ENCODE results near the gene TMEM19.

The TMEM19 gene

GRCh38 chr12:71685914-71686657, at the start of gene TMEM19:
TMEM19 (plus strand) TSS chr12:71686082; CDS start chr12:71686681, 599 bp downstream.
- peak; percentile 53 for DNase-seq (ENCODE audit: low read depth)

- DNase-seq (ENCODE audit: low read depth), result no peak
These were observed 49.2 kb upstream of the TMEM19 start for GRCh38 chr12:71636704-71637115.

- no peak for DNase-seq (ENCODE audit: low read depth)
These were observed 47.4 kb upstream of the TMEM19 start for GRCh38 chr12:71638499-71638898.

GRCh38 chr12:71639341-71639760, 46.5 kb upstream of the TMEM19 start:
- DNase-seq (ENCODE audit: low read depth), result no peak

GRCh38 chr12:71640316-71640715, 45.6 kb upstream of the TMEM19 start:
- no peak for DNase-seq (ENCODE audit: low read depth)

GRCh38 chr12:71641390-71641789, 44.5 kb upstream of the TMEM19 start:
- no peak for DNase-seq (ENCODE audit: low read depth)

- no peak for DNase-seq (ENCODE audit: low read depth)
These were observed 43.6 kb upstream of the TMEM19 start for GRCh38 chr12:71642264-71642663.

GRCh38 chr12:71645268-71645667, 40.6 kb upstream of the TMEM19 start:
- no peak for DNase-seq (ENCODE audit: low read depth)

GRCh38 chr12:71646512-71646911, 39.4 kb upstream of the TMEM19 start:
- no peak for DNase-seq (ENCODE audit: low read depth)

- no peak for DNase-seq (ENCODE audit: low read depth)
These were observed 37.3 kb upstream of the TMEM19 start for GRCh38 chr12:71648537-71648936.

GRCh38 chr12:71649401-71649800, 36.5 kb upstream of the TMEM19 start:
- DNase-seq (ENCODE audit: low read depth), result no peak

- no peak for DNase-seq (ENCODE audit: low read depth)
These were observed 33.2 kb upstream of the TMEM19 start for GRCh38 chr12:71652656-71653055.

- no peak for DNase-seq (ENCODE audit: low read depth)
These were observed 32.7 kb upstream of the TMEM19 start for GRCh38 chr12:71653137-71653536.

GRCh38 chr12:71654200-71654599, 31.7 kb upstream of the TMEM19 start:
- DNase-seq (ENCODE audit: low read depth), result no peak

- no peak for DNase-seq (ENCODE audit: low read depth)
These were observed 30.4 kb upstream of the TMEM19 start for GRCh38 chr12:71655495-71655894.

- no peak for DNase-seq (ENCODE audit: low read depth)
These were observed 30.0 kb upstream of the TMEM19 start for GRCh38 chr12:71655907-71656306.

- DNase-seq (ENCODE audit: low read depth), result no peak
These were observed 29.1 kb upstream of the TMEM19 start for GRCh38 chr12:71656740-71657139.

GRCh38 chr12:71661977-71662530, 23.8 kb upstream of the TMEM19 start:
- no peak for DNase-seq (ENCODE audit: low read depth)

- peak; percentile 42 for DNase-seq (ENCODE audit: low read depth)
These were observed 22.9 kb upstream of the TMEM19 start for GRCh38 chr12:71662849-71663560.

- peak; percentile 78 for DNase-seq (ENCODE audit: low read depth)
These were observed 22.1 kb upstream of the TMEM19 start, which contains the start of the genes THAP2 and ZFC3H1 for GRCh38 chr12:71663561-71664410. THAP2 (plus strand) TSS chr12:71664301; CDS start chr12:71664510, 209 bp downstream. ZFC3H1 (minus strand) TSS chr12:71663848; CDS start chr12:71663610, 238 bp downstream.

- DNase-seq (ENCODE audit: low read depth), result no peak
These were observed 21.3 kb upstream of the TMEM19 start for GRCh38 chr12:71664411-71665089.
